ENCODE data around the gene STMND1. TPM values are rescaled to one million over a fixed set of nuclear protein-coding genes. Genes with fewer than 3 reads are reported as not detected.

Gene STMND1
- total and polyA plus RNA-seq, 4 donors, result 0.05 TPM; not detected in 3

DNA sequence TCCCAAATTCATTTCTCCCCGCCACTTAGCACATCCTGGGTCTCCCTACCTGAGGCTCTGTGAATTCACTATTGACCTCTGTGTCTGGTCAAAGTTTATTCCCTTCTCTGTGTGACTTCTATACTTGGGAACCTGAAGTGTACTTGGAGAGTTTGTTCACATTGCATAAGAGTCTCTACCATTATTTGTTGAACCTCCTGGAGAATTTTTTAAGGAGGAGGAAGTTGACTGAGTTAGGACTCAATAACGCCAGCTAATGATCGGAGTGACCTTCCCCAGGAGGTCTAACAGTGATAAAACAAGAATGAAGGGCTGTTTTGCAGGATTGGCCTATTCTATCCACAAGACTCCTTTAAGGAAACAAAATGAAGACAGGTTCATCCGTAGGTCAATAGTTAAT is 23.6 kb downstream of the STMND1 start (continued):
- no peak for TF ChIP-seq ZBTB33 (IDR thresholded peaks at IDR 0.05)

DNA sequence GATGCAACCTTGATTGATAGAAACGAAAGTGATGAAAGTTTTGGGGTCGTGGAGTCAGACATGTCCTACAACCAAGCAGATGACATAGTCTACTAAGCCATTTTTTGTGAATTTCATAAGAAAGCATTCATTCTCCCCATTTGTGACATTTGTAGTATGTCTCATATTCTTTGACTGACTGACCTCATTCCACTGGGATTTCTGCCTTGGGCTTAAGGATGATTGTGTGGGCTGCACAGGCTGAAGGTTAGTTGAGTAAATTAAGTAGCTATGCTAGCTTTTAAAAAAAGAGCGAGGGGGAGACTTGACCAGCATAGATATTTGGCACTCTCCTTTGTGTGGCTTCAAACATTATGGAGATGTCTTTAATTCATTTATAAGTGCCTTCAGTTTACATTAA is 28.9 kb downstream of the STMND1 start:
- Histone ChIP-seq H3K9me3 (ENCODE audit: control insufficient read depth in 4 of 4, low read length in 3 of 4) (peaks cover 0 to 5% (median 0%) of the 10 kb centered on the region in 4 donors), H3K9ac (ENCODE audit: low read depth in 1 of 2, low read length in 2 of 2) (no peak overlapping the region), H3K4me3 (ENCODE audit: low read depth in 1 of 3, low read length in 3 of 3) (no peak overlapping the region), H3K27me3 (ENCODE audit: control insufficient read depth in 4 of 4, insufficient read depth in 4 of 4, low read length in 3 of 4) (no peaks in the 10 kb centered on the region), H3K27ac (ENCODE audit: low read depth in 1 of 2, low read length in 2 of 2) (no peak overlapping the region), H3K36me3 (ENCODE audit: control insufficient read depth in 4 of 4, insufficient read depth in 3 of 4, low read depth in 1 of 4, low read length in 3 of 4) (no peaks in the 10 kb centered on the region), H3K4me1 (ENCODE audit: control insufficient read depth in 4 of 4, insufficient read depth in 4 of 4, low read length in 3 of 4) (no peaks in the 10 kb centered on the region)
- TF ChIP-seq JUND (IDR thresholded peaks at IDR 0.05), result no peak
- TF ChIP-seq TAF1 (conservative IDR thresholded peaks at IDR 0.05), result no peak
- TF ChIP-seq HNF4G (IDR thresholded peaks at IDR 0.05), result no peak
- no peak for TF ChIP-seq NR2F2 (IDR thresholded peaks at IDR 0.05)
- TF ChIP-seq RAD21 (IDR thresholded peaks at IDR 0.05), result no peak
- TF ChIP-seq FOXA2 (IDR thresholded peaks at IDR 0.05), result no peak
- TF ChIP-seq, protein P1, sequence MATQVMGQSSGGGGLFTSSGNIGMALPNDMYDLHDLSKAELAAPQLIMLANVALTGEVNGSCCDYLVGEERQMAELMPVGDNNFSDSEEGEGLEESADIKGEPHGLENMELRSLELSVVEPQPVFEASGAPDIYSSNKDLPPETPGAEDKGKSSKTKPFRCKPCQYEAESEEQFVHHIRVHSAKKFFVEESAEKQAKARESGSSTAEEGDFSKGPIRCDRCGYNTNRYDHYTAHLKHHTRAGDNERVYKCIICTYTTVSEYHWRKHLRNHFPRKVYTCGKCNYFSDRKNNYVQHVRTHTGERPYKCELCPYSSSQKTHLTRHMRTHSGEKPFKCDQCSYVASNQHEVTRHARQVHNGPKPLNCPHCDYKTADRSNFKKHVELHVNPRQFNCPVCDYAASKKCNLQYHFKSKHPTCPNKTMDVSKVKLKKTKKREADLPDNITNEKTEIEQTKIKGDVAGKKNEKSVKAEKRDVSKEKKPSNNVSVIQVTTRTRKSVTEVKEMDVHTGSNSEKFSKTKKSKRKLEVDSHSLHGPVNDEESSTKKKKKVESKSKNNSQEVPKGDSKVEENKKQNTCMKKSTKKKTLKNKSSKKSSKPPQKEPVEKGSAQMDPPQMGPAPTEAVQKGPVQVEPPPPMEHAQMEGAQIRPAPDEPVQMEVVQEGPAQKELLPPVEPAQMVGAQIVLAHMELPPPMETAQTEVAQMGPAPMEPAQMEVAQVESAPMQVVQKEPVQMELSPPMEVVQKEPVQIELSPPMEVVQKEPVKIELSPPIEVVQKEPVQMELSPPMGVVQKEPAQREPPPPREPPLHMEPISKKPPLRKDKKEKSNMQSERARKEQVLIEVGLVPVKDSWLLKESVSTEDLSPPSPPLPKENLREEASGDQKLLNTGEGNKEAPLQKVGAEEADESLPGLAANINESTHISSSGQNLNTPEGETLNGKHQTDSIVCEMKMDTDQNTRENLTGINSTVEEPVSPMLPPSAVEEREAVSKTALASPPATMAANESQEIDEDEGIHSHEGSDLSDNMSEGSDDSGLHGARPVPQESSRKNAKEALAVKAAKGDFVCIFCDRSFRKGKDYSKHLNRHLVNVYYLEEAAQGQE (IDR thresholded peaks at IDR 0.05), result no peak
- no peak for TF ChIP-seq ZBTB33 (IDR thresholded peaks at IDR 0.05)
- no peak for TF ChIP-seq SP1 (IDR thresholded peaks at IDR 0.05)
- 81% methylated on average over 3 of the region's 3 CpGs for WGBS
- no peak for DNase-seq (ENCODE audit: low spot score)

GRCh38 chr6:17132967-17133366 is 31.1 kb downstream of the STMND1 start:
- Histone ChIP-seq H3K36me3 (ENCODE audit: control insufficient read depth in 4 of 4, insufficient read depth in 3 of 4, low read depth in 1 of 4, low read length in 3 of 4) (no peaks in the 10 kb centered on the region), H3K9ac (ENCODE audit: low read depth in 1 of 2, low read length in 2 of 2) (no peak overlapping the region), H3K27ac (ENCODE audit: low read depth in 1 of 2, low read length in 2 of 2) (no peak overlapping the region), H3K9me3 (ENCODE audit: control insufficient read depth in 4 of 4, low read length in 3 of 4) (peaks cover 0 to 11% (median 1%) of the 10 kb centered on the region in 4 donors), H3K4me1 (ENCODE audit: control insufficient read depth in 4 of 4, insufficient read depth in 4 of 4, low read length in 3 of 4) (no peaks in the 10 kb centered on the region), H3K4me3 (ENCODE audit: low read depth in 1 of 3, low read length in 3 of 3) (no peak overlapping the region), H3K27me3 (ENCODE audit: control insufficient read depth in 4 of 4, insufficient read depth in 4 of 4, low read length in 3 of 4) (no peaks in the 10 kb centered on the region)
- no peak for DNase-seq (ENCODE audit: low spot score)
- TF ChIP-seq GABPA (IDR thresholded peaks at IDR 0.05 in 1 of 2, conservative IDR thresholded peaks at IDR 0.05 in 1 of 2) (no peak), ZBTB33 (IDR thresholded peaks at IDR 0.05) (no peak), YY1 (IDR thresholded peaks at IDR 0.05) (no peak), HNF4G (IDR thresholded peaks at IDR 0.05) (no peak), RAD21 (IDR thresholded peaks at IDR 0.05) (no peak), SP1 (IDR thresholded peaks at IDR 0.05) (no peak), CTCF (IDR thresholded peaks at IDR 0.05; ENCODE audit: low read depth, low read length, missing input control) (no peak), RXRA (IDR thresholded peaks at IDR 0.05) (no peak), FOXA1 (IDR thresholded peaks at IDR 0.05) (no peak), EGR1 (IDR thresholded peaks at IDR 0.05; ENCODE audit: low read depth in 2 of 2) (no peak)
- TF ChIP-seq, protein P1 (IDR thresholded peaks at IDR 0.05), result no peak
